ENCODE measurements around the gene NACA. TPM values are rescaled to one million over a fixed set of nuclear protein-coding genes. Genes with fewer than 3 reads are reported as not detected.
A peak's percentile ranks its signal among the peaks of the same experiment; 100 is the strongest.
"Not testable (repeated sequence)": the region's sequence is repeated elsewhere in the genome, so short reads cannot be mapped to it uniquely, and the experiment has no call there.

Gene NACA
- total and polyA plus RNA-seq, 8 donors, result 305 to 892 (median 506) TPM

DNA sequence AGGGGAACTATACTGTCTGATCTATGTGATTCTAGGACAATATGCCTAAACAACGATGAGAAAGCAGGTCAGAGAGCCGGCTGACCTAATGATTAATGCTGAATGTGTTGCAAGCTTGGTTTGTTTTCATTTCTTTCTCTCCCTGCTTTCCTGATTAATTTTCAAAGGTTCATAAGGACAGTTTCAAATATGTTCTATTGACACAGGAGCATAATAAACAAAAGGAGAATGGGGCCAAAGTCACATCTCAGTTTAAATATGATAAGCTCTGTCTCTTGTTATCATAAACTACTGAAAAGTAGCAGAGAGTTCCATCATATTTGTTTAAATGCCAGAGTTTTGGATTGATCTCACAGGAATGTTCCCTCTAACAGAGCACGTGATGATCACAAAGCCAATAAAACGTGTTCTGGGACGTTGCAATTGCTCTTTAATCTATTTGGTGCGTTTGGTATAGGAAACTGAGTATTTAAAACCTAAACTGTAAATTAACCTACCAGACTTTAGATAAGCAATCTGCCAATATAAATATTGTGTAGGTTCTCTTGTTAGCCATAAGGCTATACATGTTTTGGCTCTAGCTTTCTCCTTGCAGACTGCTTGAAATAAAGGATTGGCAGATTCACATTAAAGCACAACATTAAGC is 34.3 kb upstream of the NACA start:
- Histone ChIP-seq H3K9me3 (no peaks in the 10 kb centered on the region), H3K27ac (no peak overlapping the region), H3K4me1 (peaks cover 0 to 4% (median 0%) of the 10 kb centered on the region in 3 donors), H3K4me3 (no peak overlapping the region), H3K36me3 (no peaks in the 10 kb centered on the region), H3K27me3 (no peaks in the 10 kb centered on the region)
- ATAC-seq, result peak in 1 of 4 donors; percentile 31
- WGBS, 2 donors, result 11 to 13% methylated on average over 6 of the region's 6 CpGs
- no peak for FAIRE-seq
- DNase-seq, result no peak
- TF ChIP-seq, protein P1, sequence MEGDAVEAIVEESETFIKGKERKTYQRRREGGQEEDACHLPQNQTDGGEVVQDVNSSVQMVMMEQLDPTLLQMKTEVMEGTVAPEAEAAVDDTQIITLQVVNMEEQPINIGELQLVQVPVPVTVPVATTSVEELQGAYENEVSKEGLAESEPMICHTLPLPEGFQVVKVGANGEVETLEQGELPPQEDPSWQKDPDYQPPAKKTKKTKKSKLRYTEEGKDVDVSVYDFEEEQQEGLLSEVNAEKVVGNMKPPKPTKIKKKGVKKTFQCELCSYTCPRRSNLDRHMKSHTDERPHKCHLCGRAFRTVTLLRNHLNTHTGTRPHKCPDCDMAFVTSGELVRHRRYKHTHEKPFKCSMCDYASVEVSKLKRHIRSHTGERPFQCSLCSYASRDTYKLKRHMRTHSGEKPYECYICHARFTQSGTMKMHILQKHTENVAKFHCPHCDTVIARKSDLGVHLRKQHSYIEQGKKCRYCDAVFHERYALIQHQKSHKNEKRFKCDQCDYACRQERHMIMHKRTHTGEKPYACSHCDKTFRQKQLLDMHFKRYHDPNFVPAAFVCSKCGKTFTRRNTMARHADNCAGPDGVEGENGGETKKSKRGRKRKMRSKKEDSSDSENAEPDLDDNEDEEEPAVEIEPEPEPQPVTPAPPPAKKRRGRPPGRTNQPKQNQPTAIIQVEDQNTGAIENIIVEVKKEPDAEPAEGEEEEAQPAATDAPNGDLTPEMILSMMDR (IDR thresholded peaks at IDR 0.05), result no peak
- intact Hi-C loops (cut with DNase I), result loop anchor here in 2 of 3 donors (5.0 kb wide), 1 partner anchor 228 kb away; no protein-coding TSS in a partner anchor

DNA sequence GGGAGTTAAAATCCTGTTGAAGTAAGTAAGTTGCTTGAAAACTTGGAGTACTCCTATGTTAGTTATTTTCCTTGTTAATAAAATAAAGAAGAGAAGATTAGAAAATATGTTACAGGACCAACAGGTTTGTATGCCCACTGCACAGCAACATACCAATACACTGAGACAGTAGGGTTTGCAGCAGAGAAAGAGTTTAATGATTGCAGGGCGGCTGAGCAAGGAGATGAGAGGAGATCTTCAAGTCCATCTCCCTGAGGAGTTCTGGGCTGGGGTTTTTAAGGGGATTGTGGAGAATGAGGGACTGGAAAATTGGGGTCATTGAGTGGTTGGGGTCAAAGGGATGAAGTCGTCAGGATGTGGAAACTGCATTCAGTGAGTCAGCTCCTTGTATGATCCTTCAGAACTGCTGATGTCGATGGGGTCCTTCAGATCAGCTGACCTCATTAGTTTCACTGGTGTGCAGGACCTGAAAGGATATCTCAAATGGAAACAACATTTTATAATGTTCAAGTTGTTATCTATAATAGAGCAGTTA is 33.7 kb upstream of the NACA start:
- Histone ChIP-seq H3K27me3 (no peaks in the 10 kb centered on the region), H3K4me1 (peaks cover 0 to 4% (median 0%) of the 10 kb centered on the region in 3 donors), H3K4me3 (no peak overlapping the region), H3K36me3 (no peaks in the 10 kb centered on the region), H3K9me3 (no peaks in the 10 kb centered on the region), H3K27ac (no peak overlapping the region)
- intact Hi-C loops (cut with DNase I), result loop anchor here in 2 of 3 donors (5.0 kb wide), 1 partner anchor 229 kb away; no protein-coding TSS in a partner anchor
- TF ChIP-seq, protein P1 (IDR thresholded peaks at IDR 0.05), result no peak
- ATAC-seq (no peak), FAIRE-seq (no peak), DNase-seq (no peak)
- 57 to 59% methylated on average over 3 of the region's 3 CpGs for WGBS, 2 donors

GRCh38 chr12:56757971-56758370 is 32.9 kb upstream of the NACA start:
- not testable (repeated sequence) for H3K4me1 ChIP-seq, H3K27ac ChIP-seq, H3K9me3 ChIP-seq, DNase-seq, ATAC-seq, H3K4me3 ChIP-seq, H3K27me3 ChIP-seq, FAIRE-seq, H3K36me3 ChIP-seq
- WGBS, 2 donors, result 91 to 97% methylated on average over 1 of the region's 1 CpG
- intact Hi-C loops (cut with DNase I), result loop anchor here in 2 of 3 donors (5.0 kb wide), 1 partner anchor 229 kb away; no protein-coding TSS in a partner anchor

- H3K27ac ChIP-seq, result no peak overlapping the region
- 96 to 98% methylated on average over 1 of the region's 1 CpG for WGBS, 2 donors
- DNase-seq (no peak), FAIRE-seq (no peak), ATAC-seq (no peak)
- intact Hi-C loops (cut with DNase I), result no loop called here
- H3K9me3 ChIP-seq, result no peaks in the 10 kb centered on the region
- H3K36me3 ChIP-seq, result no peaks in the 10 kb centered on the region
- H3K4me1 ChIP-seq, result peaks cover 0 to 4% (median 4%) of the 10 kb centered on the region in 3 donors
- H3K27me3 ChIP-seq, result no peaks in the 10 kb centered on the region
- TF ChIP-seq, protein P1 (IDR thresholded peaks at IDR 0.05), result no peak
- H3K4me3 ChIP-seq, result no peak overlapping the region
Observed at GRCh38 chr12:56753566-56753965, 28.5 kb upstream of the NACA start.

DNA sequence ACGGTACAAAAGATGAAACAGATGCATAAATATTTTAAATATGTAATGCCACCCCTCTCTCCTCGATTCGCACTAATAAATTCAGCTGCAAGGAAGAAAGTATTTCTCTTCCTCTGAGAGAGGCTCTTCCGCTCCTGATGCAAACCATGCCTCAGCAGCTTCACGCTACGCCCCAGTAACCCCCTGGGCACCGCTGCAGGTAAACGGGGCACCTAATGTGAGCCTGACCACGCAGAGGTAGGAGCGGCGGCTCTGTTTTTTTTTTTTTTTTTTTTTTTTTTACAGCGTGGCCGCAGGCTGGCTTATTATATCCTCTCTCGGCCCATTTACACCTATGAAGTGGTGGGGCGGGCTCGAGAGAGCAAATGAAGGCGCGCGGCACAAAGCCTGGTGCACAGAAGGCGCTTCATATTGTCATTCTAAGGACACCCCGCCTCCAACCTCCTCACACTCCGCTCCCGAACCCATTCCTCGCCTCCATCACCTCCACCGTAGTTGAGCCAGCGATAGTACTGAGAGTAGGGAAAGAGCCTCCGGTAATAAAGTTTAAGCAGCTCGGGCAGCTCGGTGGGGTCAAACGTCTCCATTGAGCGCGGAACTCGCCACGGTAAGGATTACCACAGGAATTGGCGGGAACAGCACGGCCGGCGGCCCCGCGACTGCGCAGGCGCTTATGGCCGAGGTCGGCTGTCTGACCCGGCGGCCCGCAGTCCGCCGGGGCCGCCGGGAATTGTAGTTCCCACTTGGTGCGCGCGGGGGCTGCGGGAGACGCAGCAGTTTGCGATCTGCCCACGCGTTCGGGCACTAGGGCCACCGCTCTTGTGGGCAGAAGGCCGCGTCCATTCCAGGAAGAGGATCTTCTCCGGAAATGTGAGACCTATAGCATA is 26.9 kb upstream of the NACA start, which contains the start of gene PRIM1:
Gene PRIM1 (minus strand): TSS at position 612 of the 887 bp plus-strand sequence. CDS start 25 bp downstream, at position 587.
- peak; percentile 97 to 98 (median 98) for ATAC-seq
- WGBS, 2 donors, result 0% methylated on average over 64 of the region's 64 CpGs

GRCh38 chr12:56750596-56750995 is 25.5 kb upstream of the NACA start:
- H3K4me1 ChIP-seq; H3K36me3 ChIP-seq; H3K9me3 ChIP-seq; H3K27me3 ChIP-seq; DNase-seq; H3K27ac ChIP-seq; intact Hi-C loops (cut with DNase I); ATAC-seq; FAIRE-seq: not testable (repeated sequence)
- 82 to 91% methylated on average over 13 of the region's 13 CpGs for WGBS, 2 donors
- peak overlapping the region in 1 of 4 donors; percentile 62 for H3K4me3 ChIP-seq

More for the DNA sequence above, 26.9 kb upstream of the NACA start, which contains the start of gene PRIM1:
- Histone ChIP-seq H3K27me3 (no peaks in the 10 kb centered on the region), H3K27ac (peak within 1 kb of the TSS; percentile 11 to 74 (median 52)), H3K36me3 (no peaks in the 10 kb centered on the region), H3K4me1 (peaks cover 0 to 4% (median 4%) of the 10 kb centered on the region in 3 donors), H3K4me3 (peak within 1 kb of the TSS; percentile 52 to 62 (median 56)), H3K9me3 (no peaks in the 10 kb centered on the region)
- intact Hi-C loops (cut with DNase I), result no loop called here
- FAIRE-seq (no peak), DNase-seq (peak; percentile 78 to 93 (median 84))
- TF ChIP-seq, protein P1 (IDR thresholded peaks at IDR 0.05), result peak in 1 of 4 donors; percentile 11

Measured in pancreas (tissue), 10 donors.